HFF-Myc (cell line): ENCODE measurements around the gene SOHLH1.

Source experiments
- DNase-seq: peaks from one replicate; pipeline ENCODE4 v3.0.0-alpha.2; 2011; ENCODE audit warnings: low read depth; ENCODE audit errors: extremely low read depth
- H3K4me3 ChIP-seq: replicated peaks from 2 replicates; pipeline ENCODE4 v1.5.1; 2011; ENCODE audit warnings: low read depth, mild to moderate bottlenecking, control low read depth, low read length
- TF ChIP-seq, protein P1 (sequence below): IDR thresholded peaks from 2 replicates; pipeline ENCODE4 v1.5.1; 2012; ENCODE audit warnings: mild to moderate bottlenecking, low read depth, low read length, control low read depth; ENCODE audit errors: missing control alignments

The SOHLH1 gene, protein sequence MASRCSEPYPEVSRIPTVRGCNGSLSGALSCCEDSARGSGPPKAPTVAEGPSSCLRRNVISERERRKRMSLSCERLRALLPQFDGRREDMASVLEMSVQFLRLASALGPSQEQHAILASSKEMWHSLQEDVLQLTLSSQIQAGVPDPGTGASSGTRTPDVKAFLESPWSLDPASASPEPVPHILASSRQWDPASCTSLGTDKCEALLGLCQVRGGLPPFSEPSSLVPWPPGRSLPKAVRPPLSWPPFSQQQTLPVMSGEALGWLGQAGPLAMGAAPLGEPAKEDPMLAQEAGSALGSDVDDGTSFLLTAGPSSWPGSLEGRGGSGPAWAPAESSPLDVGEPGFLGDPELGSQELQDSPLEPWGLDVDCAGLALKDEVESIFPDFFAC

DNA sequence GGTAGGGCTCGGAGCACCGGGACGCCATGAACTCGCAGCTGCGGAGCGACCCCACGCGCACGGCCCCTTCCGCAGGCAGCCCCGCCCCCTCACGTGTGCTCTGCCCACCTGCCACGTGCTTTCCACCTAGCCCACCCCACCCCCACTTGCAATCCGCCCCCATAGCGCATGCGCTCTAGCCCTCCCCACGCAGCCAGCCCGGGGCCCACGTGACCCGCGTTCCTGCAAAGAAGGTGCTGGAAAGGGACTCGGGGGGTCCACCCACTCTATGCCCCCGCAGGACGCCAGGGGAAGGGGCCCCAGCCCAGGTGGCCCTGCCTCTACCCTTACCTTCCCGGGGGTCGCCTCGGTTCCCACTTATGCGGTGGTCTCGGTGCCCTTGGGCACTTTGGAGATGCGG is at the start of gene SOHLH1:
TSS of gene SOHLH1 (minus strand) at position 42 of the 400 bp plus-strand sequence. CDS start at position 28, 14 bp downstream.
- no peak for DNase-seq
- TF ChIP-seq, protein P1, sequence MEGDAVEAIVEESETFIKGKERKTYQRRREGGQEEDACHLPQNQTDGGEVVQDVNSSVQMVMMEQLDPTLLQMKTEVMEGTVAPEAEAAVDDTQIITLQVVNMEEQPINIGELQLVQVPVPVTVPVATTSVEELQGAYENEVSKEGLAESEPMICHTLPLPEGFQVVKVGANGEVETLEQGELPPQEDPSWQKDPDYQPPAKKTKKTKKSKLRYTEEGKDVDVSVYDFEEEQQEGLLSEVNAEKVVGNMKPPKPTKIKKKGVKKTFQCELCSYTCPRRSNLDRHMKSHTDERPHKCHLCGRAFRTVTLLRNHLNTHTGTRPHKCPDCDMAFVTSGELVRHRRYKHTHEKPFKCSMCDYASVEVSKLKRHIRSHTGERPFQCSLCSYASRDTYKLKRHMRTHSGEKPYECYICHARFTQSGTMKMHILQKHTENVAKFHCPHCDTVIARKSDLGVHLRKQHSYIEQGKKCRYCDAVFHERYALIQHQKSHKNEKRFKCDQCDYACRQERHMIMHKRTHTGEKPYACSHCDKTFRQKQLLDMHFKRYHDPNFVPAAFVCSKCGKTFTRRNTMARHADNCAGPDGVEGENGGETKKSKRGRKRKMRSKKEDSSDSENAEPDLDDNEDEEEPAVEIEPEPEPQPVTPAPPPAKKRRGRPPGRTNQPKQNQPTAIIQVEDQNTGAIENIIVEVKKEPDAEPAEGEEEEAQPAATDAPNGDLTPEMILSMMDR: no peak
- H3K4me3 ChIP-seq: no peak within 1 kb of the TSS

DNA sequence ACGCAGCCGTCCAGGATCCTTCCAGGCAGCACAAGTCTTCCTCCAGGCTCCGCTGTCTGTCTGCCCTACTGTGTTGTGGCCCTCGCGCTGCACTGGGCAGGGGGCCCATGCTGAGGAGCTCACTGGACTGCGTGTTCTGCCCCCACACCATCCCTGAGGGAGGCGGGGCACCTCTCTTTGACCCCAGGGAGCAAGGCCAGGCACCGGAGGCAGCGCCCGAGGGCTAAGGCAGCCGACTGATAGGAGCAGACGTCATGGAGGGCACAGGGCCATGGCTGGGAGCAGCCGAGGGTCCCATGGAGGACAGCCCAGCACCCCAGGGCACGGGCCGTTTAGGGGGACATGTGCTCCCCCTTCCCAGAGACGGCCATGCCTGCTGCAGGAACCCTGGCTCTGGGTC is 49.4 kb upstream of the SOHLH1 start:
- no peak overlapping the region for H3K4me3 ChIP-seq
- no peak for DNase-seq
- TF ChIP-seq, protein P1: no peak

DNA sequence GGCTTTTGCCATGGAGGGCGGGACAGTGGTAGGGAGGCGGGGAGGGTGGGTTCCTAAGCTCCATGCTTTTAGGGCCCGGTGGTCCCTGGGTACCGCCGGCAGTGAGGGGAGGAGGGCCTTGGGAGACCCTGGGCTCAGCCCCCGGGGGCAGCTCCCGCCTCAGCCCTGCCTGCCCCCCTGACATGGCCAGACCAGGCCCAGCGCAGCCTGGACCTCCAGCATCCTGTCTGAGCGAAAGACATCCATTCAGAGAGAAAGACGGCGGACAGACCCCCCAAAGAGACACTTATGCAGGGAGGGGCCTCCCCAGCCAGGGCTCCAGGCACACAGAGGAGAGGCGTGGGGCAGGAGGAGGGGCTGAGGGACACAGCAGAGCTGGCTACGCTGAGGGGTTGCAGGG is 48.0 kb upstream of the SOHLH1 start:
- TF ChIP-seq, protein P1: no peak
- no peak for DNase-seq
- H3K4me3 ChIP-seq: no peak overlapping the region

DNA sequence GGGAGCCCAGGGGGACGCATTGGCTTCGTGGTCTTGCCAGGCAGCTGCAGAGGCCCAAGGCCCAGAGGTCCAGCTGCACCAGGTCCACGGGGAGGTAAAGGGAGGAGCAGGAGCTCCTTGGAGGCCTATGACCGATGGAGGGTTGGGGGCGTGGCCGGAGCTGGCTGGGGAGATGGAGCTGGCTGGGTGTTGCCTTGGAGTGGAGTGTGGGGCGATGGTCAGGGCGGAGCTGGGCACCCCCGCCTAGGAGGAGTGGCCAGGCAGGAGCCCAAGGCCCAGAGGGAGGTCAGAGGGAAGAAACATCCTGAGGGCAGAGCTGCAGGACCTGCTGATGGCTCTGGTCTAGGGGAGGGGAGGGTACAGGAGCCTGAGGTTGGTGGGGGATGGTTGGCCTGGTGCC is 47.3 kb upstream of the SOHLH1 start:
- TF ChIP-seq, protein P1: no peak
- no peak for DNase-seq
- H3K4me3 ChIP-seq: no peak overlapping the region

DNA sequence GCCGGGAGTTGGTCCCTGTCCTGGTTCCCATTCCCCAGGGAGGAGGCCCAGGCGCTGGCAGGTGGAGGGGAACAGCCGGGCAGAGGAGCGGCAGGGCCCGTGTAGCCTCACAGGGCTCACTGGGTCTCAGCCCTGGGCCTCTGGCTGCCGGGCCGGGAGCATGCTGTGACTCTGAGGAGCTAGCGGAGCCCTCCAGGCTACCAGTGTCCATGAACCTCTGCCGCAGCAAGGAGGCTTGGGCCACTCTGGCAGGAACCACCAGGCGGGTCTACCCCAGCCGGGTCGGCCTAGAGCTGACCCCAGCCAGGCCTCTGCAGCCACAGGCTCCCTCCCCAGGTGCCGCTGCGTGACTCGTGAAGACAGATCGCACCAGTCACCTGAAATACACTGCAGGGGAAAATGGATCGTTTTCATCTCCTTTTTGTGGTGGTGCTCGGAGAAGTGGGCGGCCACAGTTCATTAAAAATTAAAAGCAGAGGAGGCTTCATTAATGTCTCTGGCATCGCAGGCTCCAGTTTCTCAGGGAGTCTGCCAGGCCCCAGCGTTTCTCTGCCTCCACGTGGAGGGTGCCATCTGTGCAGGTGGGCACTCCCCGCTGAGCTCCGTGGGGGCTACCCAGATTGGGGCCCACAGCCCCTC is 46.5 kb upstream of the SOHLH1 start:
- no peak for DNase-seq
- TF ChIP-seq, protein P1: no peak
- H3K4me3 ChIP-seq: no peak overlapping the region

DNA sequence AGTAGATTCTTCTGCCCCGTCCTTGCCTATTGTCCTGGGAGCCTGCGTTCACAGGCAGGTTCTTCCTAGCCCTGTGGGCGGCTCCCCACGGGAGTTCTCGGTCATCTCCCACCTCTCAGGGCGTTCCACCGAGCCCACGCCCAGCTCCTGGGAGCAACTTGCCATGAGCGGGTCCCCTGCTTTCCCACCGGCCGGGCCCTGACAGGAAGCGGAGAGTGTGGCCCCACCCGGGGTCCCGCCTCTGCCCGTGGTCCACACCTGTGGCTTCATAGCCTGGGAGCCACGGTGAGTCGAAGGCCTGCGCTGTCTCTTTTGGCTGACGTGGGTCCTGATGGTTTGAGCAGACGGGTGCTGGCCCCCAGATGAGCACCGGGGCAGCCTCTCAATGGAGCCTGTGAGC is 45.9 kb upstream of the SOHLH1 start:
- H3K4me3 ChIP-seq: no peak overlapping the region
- no peak for DNase-seq
- TF ChIP-seq, protein P1: no peak
